ENCODE measurements around the gene SYT9.

DNA sequence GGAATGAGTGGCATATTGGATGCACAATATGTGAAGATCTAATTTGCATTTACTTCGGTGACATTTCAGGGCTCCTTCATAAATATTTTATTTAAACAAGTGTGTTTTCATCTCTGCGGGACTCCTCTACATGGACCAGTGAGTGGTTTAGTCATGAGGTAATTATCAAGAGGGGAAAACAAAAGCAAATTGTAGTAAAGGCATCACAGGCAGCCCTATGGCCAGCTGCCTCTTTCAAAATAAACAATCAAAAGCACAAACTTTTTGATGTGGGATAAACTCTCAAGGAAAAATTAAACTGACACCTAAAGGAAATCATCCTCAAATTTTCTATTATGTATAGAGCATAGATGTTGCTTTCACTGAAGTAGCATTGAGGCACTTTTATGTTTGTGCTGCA, 6.0 kb downstream of the SYT9 start:
- TF ChIP-seq RARB (CRISPR knock-in tag; IDR thresholded peaks at IDR 0.05) (no peak), ZFP3 (CRISPR knock-in tag; IDR thresholded peaks at IDR 0.05) (no peak), ZFP30 (CRISPR knock-in tag; IDR thresholded peaks at IDR 0.05) (no peak), ZNF565 (CRISPR knock-in tag; conservative IDR thresholded peaks at IDR 0.05; ENCODE audit: low read depth) (no peak), TCF4 (CRISPR knock-in tag; IDR thresholded peaks at IDR 0.05; ENCODE audit: borderline replicate concordance) (no peak), PPARA (CRISPR knock-in tag; IDR thresholded peaks at IDR 0.05; ENCODE audit: borderline replicate concordance) (no peak)
- TF ChIP-seq, protein P1, sequence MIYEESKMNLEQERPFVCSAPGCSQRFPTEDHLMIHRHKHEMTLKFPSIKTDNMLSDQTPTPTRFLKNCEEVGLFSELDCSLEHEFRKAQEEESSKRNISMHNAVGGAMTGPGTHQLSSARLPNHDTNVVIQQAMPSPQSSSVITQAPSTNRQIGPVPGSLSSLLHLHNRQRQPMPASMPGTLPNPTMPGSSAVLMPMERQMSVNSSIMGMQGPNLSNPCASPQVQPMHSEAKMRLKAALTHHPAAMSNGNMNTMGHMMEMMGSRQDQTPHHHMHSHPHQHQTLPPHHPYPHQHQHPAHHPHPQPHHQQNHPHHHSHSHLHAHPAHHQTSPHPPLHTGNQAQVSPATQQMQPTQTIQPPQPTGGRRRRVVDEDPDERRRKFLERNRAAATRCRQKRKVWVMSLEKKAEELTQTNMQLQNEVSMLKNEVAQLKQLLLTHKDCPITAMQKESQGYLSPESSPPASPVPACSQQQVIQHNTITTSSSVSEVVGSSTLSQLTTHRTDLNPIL (CRISPR knock-in tag; IDR thresholded peaks at IDR 0.05; ENCODE audit: low read depth), result no peak
- TF ChIP-seq, protein P2, sequence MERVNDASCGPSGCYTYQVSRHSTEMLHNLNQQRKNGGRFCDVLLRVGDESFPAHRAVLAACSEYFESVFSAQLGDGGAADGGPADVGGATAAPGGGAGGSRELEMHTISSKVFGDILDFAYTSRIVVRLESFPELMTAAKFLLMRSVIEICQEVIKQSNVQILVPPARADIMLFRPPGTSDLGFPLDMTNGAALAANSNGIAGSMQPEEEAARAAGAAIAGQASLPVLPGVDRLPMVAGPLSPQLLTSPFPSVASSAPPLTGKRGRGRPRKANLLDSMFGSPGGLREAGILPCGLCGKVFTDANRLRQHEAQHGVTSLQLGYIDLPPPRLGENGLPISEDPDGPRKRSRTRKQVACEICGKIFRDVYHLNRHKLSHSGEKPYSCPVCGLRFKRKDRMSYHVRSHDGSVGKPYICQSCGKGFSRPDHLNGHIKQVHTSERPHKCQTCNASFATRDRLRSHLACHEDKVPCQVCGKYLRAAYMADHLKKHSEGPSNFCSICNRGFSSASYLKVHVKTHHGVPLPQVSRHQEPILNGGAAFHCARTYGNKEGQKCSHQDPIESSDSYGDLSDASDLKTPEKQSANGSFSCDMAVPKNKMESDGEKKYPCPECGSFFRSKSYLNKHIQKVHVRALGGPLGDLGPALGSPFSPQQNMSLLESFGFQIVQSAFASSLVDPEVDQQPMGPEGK (CRISPR knock-in tag; IDR thresholded peaks at IDR 0.05; ENCODE audit: borderline replicate concordance), result no peak
